ENCODE data around the gene RRN3.
"Not testable (repeated sequence)": the region's sequence is repeated elsewhere in the genome, so short reads cannot be mapped to it uniquely, and the experiment has no call there.

Gene RRN3

GRCh38 chr16:15031179-15031578, 62.9 kb downstream of the RRN3 start:
- ChIA-PET POLR2A (ENCODE audit: low non-redundant PET) (no interaction called here), CTCF (no interaction called here)
- no peak for TF ChIP-seq CTCF (conservative IDR thresholded peaks at IDR 0.05; ENCODE audit: low read depth)
- DNase-seq (ENCODE audit: low spot score) = no peak
- H3K27ac ChIP-seq = no peak overlapping the region

DNA sequence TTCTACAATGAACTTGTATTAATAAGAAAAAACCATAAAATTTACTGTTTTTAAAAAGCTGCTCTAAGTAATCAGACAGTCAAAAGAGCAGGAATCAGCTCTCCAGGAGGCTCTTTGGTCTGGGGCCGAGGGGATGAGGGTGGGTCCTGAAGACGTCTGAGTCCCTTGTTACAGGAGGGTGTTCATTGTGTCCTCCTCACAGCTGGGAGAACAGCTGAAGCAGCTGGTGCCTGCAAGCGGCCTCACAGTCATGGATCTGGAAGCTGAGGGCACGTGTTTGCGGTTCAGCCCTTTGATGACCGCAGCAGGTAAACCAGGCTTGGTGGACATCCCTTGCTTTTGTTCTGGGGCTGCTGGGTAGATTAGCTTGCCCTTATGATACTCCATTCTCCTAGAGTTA, 64.3 kb downstream of the RRN3 start:
- CTCF ChIA-PET; DNase-seq (ENCODE audit: low spot score); POLR2A ChIA-PET (ENCODE audit: low non-redundant PET): not testable (repeated sequence)
- peak overlapping the region; percentile 37 for H3K27ac ChIP-seq

DNA sequence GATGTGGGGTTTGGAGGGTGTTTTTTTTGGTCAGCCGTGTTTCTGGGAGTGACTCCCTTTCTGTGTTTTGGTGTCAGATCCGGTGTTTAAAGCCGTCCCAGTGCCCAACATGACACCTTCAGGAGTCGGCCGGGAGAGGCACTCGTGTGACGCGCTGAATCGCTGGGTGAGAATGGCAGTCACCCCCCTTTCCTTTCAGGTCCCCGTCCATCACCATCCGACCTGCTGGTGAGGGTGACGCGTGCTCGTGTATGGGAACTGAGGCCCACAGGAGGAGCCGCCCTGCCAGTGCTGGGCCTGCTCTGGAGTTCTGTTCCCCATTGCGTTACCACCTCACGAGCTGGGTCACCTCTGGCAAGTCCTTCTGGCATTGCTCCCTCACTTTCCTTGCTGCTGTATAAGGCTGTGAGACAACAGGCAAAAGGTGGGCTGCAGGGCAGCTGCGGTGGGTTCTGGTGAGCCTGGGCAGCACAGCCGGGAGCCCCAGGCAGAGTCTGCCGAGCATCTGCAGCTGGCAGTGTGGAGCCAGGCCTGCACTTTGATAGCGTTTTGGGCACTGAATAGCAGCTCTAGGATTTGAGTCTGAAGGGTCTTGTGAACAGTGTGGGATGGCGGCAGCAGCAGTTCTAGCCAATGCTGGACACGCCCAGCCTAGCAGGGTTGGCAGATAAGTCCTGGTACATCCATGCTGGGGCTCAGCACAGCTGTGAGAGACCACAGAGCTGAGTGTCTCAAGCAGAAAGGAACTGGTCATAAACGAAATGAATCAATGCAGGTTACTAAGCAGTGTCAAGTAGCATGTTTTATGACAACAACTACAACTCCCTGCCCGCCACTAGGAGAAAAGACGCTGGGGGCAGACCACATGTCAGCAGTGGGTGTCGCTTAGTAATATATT, 65.0 kb downstream of the RRN3 start:
- CTCF ChIA-PET; DNase-seq (ENCODE audit: low spot score); POLR2A ChIA-PET (ENCODE audit: low non-redundant PET): not testable (repeated sequence)
- peak overlapping the region; percentile 75 for H3K27ac ChIP-seq

GRCh38 chr16:15028345-15028715, 65.7 kb downstream of the RRN3 start:
- CTCF ChIA-PET; DNase-seq (ENCODE audit: low spot score); POLR2A ChIA-PET (ENCODE audit: low non-redundant PET): not testable (repeated sequence)
- peak overlapping the region; percentile 75 for H3K27ac ChIP-seq

DNA sequence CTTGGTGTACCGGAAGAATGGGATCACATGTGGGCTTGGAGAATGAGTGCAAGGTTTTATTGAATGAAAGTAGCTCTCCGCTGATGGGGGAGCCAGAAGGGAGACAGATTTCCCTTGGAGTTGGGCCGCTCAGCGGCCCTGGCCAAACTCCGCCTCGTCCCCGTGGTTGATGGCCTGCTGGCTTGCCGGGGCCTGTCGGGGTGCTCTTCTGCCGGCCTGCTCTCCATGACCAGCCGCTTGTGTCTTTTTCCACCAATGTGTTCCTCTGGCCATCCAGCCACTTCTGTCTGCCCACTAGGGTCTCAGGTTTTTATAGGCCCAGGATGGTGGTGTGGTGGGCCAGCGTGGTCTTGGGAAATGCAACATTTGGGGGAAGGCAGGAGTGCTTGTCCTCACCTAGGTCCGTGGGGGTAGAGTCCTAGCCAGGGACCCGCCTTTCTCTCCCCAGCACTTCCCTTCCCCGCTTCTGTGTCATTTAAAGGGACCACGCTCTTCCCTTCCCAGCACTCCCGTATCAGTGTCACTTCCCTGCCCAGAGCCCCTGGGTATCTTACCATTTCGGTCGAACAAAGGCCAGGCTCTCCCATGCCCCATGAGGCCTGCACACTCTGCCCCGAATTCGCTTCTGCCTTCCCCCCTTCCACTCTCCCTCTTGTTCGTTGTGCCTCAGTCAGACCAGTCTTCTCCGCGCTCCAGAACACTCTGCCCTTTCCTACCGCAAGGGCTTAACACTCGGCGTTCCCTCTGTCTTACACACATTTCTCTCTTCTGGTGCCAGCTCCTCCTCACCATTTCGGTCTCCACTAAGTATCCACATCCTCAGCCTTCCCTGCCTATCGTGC, 66.3 kb downstream of the RRN3 start:
- POLR2A ChIA-PET (ENCODE audit: low non-redundant PET); CTCF ChIA-PET: not testable (repeated sequence)

DNA sequence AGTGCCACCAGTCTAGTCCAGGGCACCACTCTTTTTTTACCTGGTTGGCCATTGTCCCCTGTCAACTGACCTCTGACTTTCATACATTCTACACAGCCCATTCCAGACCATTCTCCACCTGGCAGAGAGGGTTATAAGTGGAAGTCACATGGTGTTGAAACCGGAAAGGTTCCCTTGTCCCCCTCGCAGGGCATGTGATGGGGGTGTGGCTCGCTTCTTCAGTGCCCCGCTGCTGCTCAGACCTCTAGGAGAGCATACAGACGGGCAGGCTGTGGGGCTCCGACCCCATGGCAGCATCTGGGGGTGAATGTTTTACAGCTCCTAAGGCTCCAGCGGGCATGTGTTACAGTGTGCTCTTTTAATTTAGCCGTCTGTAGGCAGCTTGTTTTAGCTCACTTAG, 67.0 kb downstream of the RRN3 start:
- POLR2A ChIA-PET (ENCODE audit: low non-redundant PET) = not testable (repeated sequence)

More for the DNA sequence above, 66.3 kb downstream of the RRN3 start:
- DNase-seq (ENCODE audit: low spot score) = not testable (repeated sequence)
- peak overlapping the region; percentile 75 for H3K27ac ChIP-seq

GRCh38 chr16:15025234-15025951, 68.7 kb downstream of the RRN3 start:
- DNase-seq (ENCODE audit: low spot score); POLR2A ChIA-PET (ENCODE audit: low non-redundant PET); CTCF ChIA-PET: not testable (repeated sequence)
- peak overlapping the region; percentile 34; the same call in 1 of the 2 replicates for H3K27ac ChIP-seq

More for the DNA sequence above, 67.0 kb downstream of the RRN3 start:
- DNase-seq (ENCODE audit: low spot score); CTCF ChIA-PET: not testable (repeated sequence)
- H3K27ac ChIP-seq = peak overlapping the region; percentile 75

- peak overlapping the region; percentile 34; the same call in 1 of the 2 replicates for H3K27ac ChIP-seq
- POLR2A ChIA-PET (ENCODE audit: low non-redundant PET); DNase-seq (ENCODE audit: low spot score); CTCF ChIA-PET: not testable (repeated sequence)
Measured at GRCh38 chr16:15024858-15025199, 69.2 kb downstream of the RRN3 start.

DNA sequence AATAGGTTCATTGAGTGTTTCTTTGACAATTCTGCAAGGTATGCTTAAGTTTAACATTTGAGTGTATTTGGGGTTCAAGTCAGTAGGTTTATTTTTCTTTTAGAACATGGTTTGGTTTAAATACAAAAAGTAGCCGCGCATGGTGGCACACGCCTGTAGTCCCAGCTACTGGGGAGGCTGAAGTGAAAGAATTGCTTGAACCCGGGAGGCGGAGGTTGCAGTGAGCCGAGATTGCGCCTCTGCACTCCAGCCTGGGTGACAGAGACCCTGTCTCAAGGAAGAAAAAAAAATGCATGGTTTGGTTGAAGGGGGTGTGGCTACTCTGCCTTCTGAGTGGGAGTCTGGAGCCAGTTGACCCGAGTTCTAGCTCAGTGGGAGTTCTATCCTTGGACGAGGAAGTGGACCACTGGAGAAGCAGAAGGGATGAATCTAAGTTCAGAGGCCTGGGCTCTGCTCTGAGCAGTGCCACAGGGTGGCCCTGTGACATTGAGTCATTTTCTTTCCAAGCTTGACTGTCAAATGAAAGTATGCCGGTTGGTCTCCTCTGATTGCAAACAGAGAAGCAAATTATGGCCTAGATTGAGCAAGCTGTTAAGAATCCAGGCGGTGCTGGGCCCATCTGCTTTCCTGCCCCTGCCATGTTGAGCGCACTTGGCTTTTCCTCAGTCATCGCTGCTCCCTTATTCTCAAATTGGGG, 70.5 kb downstream of the RRN3 start:
- DNase-seq (ENCODE audit: low spot score); CTCF ChIA-PET; POLR2A ChIA-PET (ENCODE audit: low non-redundant PET): not testable (repeated sequence)
- peak overlapping the region; percentile 5; the same call in 1 of the 2 replicates for H3K27ac ChIP-seq

DNA sequence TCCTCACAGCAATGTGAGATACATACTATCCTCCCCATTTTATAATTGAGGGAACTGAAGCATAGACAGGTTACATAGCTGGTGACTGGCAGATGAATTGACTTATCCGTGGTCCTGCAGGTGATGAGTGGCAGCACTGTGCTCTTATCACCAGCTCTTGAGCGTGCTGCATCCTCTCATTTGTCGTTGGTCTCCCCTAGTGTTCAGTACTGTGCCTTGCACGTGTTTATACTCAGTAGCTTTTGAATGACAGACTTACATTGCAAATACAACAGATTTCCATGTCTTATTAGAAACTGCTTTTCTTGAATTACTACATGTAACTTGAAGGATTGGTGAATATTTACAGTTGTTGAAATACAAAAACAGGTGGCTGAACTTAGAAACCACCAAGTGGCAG, 71.9 kb downstream of the RRN3 start:
- TF ChIP-seq CTCF (conservative IDR thresholded peaks at IDR 0.05; ENCODE audit: low read depth) = peak; percentile 19; the same call in 1 of the 2 replicates
- POLR2A ChIA-PET (ENCODE audit: low non-redundant PET); H3K27ac ChIP-seq; CTCF ChIA-PET: not testable (repeated sequence)
- peak; percentile 38 for DNase-seq (ENCODE audit: low spot score)

- DNase-seq (ENCODE audit: low spot score); CTCF ChIA-PET; POLR2A ChIA-PET (ENCODE audit: low non-redundant PET); H3K27ac ChIP-seq: not testable (repeated sequence)
Measured at GRCh38 chr16:15021429-15021828, 72.6 kb downstream of the RRN3 start.

- not testable (repeated sequence) for H3K27ac ChIP-seq; DNase-seq (ENCODE audit: low spot score)
Measured at GRCh38 chr16:15016951-15017580, 77.0 kb downstream of the RRN3 start.

GRCh38 chr16:15016354-15016753, 77.7 kb downstream of the RRN3 start:
- H3K27ac ChIP-seq = peak overlapping the region; percentile 24; the same call in 1 of the 2 replicates
- POLR2A ChIA-PET (ENCODE audit: low non-redundant PET); CTCF ChIA-PET; DNase-seq (ENCODE audit: low spot score): not testable (repeated sequence)

More at GRCh38 chr16:15016951-15017580, 77.0 kb downstream of the RRN3 start:
- POLR2A ChIA-PET (ENCODE audit: low non-redundant PET); CTCF ChIA-PET: not testable (repeated sequence)

DNA sequence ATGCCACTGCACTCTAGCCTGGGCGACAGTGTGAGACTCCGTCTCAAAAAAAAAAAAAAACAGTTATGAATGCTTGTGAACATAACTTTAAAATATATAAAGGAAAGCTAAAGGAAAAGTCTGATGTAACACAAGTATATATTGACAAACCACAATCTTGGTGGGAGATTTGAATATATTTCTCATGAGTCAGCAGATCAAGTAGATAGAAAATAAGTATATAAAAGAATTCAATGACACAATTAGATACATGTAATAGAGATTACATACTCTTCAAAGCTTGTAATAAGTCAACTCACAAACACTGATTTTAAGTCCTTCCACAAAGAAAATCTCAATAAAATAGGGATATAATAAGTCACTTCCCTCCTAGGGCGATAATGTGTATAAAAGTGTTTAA, 78.4 kb downstream of the RRN3 start:
- CTCF ChIA-PET; H3K27ac ChIP-seq; POLR2A ChIA-PET (ENCODE audit: low non-redundant PET); DNase-seq (ENCODE audit: low spot score): not testable (repeated sequence)
